GM18505 (cell line): ENCODE measurements around the gene SNX2.
"Not testable (repeated sequence)": the region's sequence is repeated elsewhere in the genome, so short reads cannot be mapped to it uniquely, and the experiment has no call there.

Source experiments
- ATAC-seq: cut with Tn5 transposase; IDR thresholded peaks from one replicate; pipeline ENCODE4 v1.9.1; 2021; ENCODE audit not compliant: unreplicated experiment
- POLR2A ChIP-seq: IDR thresholded peaks from 4 replicates; pipeline ENCODE4 v1.6.1; 2011; ENCODE audit warnings: borderline replicate concordance; ENCODE audit not compliant: insufficient read depth, insufficient read length; ENCODE audit errors: extremely low read depth

The SNX2 gene

DNA sequence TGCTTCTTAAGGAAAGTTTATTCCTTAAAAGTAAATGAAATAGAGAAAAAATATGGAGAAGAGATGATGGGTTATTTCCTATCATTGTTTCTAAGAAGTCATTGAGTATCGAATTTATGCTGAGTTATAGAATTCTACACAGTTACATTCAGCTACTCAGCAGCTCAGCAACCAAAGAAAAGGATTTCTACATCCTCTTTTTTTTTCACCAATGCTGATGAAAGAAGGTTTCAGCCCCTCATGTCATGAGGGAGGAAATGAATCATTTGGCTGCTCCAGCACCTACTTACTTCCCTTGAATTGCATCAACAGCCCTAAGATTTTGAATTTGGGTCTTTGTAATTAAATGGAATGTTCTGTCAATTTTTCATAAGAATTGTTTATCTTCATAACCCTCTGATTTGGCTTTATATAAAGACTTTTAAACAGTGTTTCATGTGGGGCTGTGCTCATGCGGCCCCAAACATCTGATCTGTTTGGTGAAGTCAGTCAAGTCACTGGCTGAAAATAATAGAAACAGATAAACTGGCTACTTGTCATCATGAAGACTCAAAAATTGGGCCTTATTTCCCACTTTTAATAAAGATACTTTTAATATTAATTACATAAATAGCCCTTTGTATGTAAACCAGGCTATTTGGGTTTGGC, 18.5 kb upstream of the SNX2 start:
- peak; percentile 80 for ATAC-seq
- no peak for TF ChIP-seq POLR2A

GRCh38 chr5:122757285-122757684, 17.6 kb upstream of the SNX2 start:
- peak; percentile 68 for ATAC-seq
- no peak for TF ChIP-seq POLR2A

DNA sequence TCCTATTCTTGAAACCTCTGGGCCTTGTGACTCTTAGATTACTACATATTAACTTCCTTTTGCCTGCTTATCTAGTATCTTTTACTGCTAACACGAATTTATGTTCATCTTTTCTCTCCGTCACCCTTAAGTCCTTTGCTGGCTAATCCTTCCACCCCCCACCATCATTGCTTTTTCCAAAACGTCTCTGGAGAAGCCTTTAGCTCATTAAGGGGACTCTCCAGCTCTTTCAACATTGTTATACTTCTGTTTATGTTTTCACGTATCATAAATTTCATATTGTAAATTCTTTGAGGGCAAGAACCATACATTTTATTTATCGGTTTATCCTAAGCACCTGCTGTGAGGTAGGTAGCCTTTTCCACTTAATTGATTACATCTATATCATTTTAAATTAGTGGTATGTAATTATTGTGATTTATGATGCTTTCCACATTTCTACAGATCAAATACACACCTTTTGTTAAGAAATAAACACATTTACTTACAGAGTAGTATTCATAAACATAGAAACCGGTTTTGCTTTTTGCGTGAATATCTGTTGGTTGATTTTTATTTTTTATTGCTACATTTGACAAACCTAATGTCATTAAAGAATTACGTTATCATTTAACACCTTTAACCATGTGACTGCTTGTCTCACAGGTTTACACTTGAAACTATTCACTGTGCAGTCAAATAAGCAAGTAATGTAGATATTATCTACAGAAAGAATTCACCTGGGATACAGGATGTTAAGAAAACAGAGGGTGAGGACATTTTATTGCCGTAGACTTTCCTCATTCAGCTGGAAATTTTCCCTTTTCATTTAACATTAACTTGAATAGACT, 15.4 kb upstream of the SNX2 start:
- no peak for TF ChIP-seq POLR2A
- no peak for ATAC-seq

GRCh38 chr5:122760236-122760635, 14.6 kb upstream of the SNX2 start:
- ATAC-seq: no peak
- TF ChIP-seq POLR2A: no peak

DNA sequence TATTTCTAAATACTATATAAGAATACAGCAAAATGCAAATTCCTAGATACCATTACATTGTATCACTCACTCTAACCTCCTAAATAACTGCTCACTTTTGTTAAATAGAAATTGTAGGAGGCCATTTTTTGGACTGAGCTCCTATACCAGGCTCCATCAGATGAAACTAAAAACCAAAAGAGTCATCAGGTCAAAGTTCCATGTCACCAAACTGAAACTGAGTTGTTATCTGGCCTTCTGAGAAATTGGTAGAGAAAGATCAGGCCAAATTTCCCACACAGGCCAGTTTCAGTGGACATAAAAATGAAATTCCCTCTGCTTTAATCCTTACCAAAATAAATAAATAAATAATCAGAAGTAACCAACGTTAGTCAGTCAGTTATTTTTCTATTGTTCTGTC, 13.8 kb upstream of the SNX2 start:
- no peak for ATAC-seq

DNA sequence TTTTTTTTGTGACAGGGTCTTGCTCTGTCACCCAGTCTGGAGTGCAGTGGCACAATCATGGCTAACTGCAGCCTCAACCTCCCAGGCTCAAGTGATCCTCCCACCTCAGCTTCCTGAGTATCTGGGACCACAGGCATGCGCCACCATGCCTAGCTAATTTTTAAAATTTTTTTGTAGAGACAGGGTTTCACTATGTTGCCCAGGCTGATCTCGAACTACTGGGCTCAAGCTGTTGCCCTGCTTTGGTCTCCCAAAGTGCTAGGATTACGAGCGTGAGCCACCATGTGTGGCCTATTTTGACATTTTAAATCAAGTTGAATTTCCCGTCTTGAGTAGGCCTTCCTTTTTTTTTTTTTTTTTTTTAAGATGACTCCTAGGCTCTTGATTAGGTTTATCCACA, 13.0 kb upstream of the SNX2 start:
- ATAC-seq: not testable (repeated sequence)

More for the DNA sequence above, 13.8 kb upstream of the SNX2 start:
- TF ChIP-seq POLR2A: no peak

DNA sequence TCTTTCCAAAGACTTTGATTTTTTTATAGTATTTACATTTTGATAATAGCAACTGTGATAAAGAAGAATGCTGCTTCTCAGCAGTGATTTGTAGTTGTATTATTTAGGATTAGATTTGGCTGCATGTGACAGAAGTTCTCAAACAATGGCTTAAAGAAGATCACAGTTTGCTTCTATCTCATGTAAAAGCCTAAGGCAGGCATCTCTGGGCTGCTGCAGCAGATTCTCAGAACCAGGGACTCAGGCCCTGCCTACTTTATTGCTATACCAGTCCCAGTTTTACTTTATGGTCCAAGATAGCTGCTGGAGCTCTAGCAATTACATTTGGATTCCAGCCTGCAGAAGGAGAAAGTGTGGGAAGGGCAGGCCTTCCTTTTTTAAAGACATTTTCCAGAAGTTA, 8.8 kb upstream of the SNX2 start:
- ATAC-seq: no peak
- no peak for TF ChIP-seq POLR2A

- ATAC-seq: no peak
- TF ChIP-seq POLR2A: no peak
Measured at GRCh38 chr5:122770477-122770876, 4.4 kb upstream of the SNX2 start.

- TF ChIP-seq POLR2A: no peak
- ATAC-seq: no peak
Measured at GRCh38 chr5:122772446-122772845, 2.4 kb upstream of the SNX2 start.

- ATAC-seq: no peak
- TF ChIP-seq POLR2A: no peak
Measured at GRCh38 chr5:122773619-122774018, 1.3 kb upstream of the SNX2 start.

GRCh38 chr5:122774519-122774860, 390 bp upstream of the SNX2 start:
- TF ChIP-seq POLR2A: no peak
- ATAC-seq: peak; percentile 23

DNA sequence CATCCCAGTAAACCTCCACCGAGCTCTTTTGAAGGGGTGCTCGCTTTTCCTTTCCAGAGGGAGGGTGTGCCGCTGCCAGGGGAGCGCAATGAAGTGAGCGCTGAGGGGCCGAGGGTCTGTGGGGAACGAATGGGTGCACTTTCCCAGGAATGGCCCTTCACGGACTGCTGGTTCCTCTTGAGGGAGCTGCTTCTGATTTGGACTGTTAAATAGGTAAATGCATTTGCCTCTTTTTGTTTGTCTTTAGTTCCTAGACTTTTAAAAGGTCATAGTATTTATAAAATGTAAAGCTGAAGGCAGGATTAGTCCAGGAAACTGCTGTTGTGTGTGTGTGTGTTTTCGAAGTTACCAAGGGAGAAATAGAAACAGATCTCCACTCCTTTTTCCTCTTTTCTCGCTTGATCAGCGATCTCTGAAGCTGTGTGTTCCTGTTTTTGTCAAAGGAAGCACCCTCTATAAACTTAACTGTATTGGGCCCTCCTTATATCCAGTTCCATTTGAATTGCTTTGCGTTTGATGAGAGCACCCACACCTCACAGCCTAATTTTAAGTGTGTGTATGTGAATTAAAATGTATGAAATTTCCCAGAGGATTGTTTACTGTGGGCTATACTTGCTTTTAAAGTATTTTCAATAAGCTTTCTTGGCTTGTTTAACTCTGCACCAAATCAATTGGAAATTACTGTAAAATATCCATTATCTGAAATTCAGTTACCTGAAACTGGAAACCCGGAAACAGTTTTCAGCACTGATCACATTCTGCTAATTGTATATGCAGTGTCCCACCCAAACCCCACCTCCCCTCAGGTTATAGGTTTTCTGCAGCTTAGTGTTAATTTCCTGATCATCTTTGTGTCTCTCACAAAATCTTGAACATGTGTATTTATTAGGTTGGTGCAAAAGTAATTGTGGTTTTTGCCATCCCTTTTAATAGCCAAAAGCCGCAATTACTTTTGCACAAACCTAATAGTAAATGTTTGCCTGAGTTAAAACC, 966 bp downstream of the SNX2 start:
- no peak for ATAC-seq

GRCh38 chr5:122778157-122778556, 3.3 kb downstream of the SNX2 start:
- TF ChIP-seq POLR2A: no peak
- ATAC-seq: no peak

More for the DNA sequence above, 966 bp downstream of the SNX2 start:
- no peak for TF ChIP-seq POLR2A

DNA sequence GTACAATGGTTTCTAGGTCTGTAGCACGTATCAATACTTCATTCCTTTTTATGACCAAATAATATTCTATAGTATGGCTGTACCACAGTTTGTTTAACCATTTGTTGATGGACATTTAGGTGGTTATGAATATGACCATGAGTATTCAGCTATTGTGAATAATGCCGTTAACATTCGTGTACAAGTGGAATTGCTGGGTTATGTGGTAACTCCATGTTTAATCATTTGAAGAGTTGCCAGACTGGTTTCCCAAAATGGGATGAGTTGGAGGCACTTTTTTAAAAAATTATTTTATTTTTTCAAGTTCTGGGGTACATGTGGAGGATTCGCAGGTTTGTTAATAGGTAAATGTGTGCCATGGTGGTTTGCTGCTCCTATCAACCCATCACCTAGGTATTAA, 4.6 kb downstream of the SNX2 start:
- no peak for ATAC-seq
- TF ChIP-seq POLR2A: no peak

DNA sequence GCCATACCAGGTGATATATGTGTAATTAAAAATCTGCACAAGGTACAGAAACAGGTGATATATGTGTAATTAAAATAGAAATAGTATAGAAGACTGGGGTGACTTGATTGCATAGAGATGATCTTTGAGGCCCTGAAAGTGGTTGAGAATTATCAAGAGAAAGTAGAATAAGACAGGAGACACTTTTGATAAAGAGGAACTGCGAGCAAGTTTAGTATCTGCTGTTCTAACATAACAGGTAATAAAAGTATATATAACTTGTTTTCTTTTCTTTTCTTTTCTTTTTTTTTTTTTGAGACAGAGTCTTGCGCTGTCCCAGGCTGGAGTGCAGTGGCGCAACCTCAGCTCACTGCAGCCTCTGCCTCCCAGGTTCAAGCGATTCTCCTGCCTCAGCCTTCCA, 5.4 kb downstream of the SNX2 start:
- ATAC-seq: no peak
- no peak for TF ChIP-seq POLR2A
